Small intestine (tissue), 7 donors: ENCODE results near the gene SLC44A2. TPM values are rescaled to one million over a fixed set of nuclear protein-coding genes. Genes with fewer than 3 reads are reported as not detected.

Experiments used
- DNase-seq, 2 donors: peaks; one replicate each; pipeline versions ENCODE4 v3.0.0 to v3.0.0-alpha.2; 2013
- FAIRE-seq: peaks from 2 replicates; lab custom pipeline; 2012; peaks lifted over from hg19 to GRCh38; lab: Jason Lieb, UNC
- H3K27ac ChIP-seq, 3 donors: one replicate each; pipeline ENCODE4 v1.5.1; 2013; ENCODE audit warnings: low read length in 2 of 3, mild to moderate bottlenecking in 2 of 3, control low read depth in 1 of 3, inconsistent platforms in 1 of 3, low read depth in 1 of 3, moderate library complexity in 1 of 3
- H3K27me3 ChIP-seq, 3 donors: one replicate each; pipeline ENCODE4 v1.6.1; 2013; ENCODE audit warnings: low read length in 3 of 3, inconsistent platforms in 1 of 3; ENCODE audit not compliant: control insufficient read depth in 3 of 3, insufficient read depth in 3 of 3
- H3K36me3 ChIP-seq, 3 donors: one replicate each; pipeline ENCODE4 v1.6.1; 2013; ENCODE audit warnings: low read length in 3 of 3, inconsistent platforms in 1 of 3, low read depth in 1 of 3, mild to moderate bottlenecking in 1 of 3, moderate library complexity in 1 of 3; ENCODE audit not compliant: control insufficient read depth in 3 of 3, insufficient read depth in 2 of 3
- H3K4me1 ChIP-seq, 3 donors: one replicate each; pipeline ENCODE4 v1.6.1; 2013; ENCODE audit warnings: low read length in 2 of 3, inconsistent platforms in 1 of 3, low read depth in 1 of 3, mild to moderate bottlenecking in 1 of 3, moderate library complexity in 1 of 3; ENCODE audit not compliant: control insufficient read depth in 3 of 3, insufficient read depth in 2 of 3
- H3K4me3 ChIP-seq, 3 donors: one replicate each; pipeline ENCODE4 v1.5.1; 2013; ENCODE audit warnings: low read length in 3 of 3, control low read depth in 1 of 3, inconsistent platforms in 1 of 3, low read depth in 1 of 3, mild to moderate bottlenecking in 1 of 3, moderate library complexity in 1 of 3
- H3K9me3 ChIP-seq, 2 donors: one replicate each; pipeline ENCODE4 v1.6.1; 2013; ENCODE audit warnings: low read depth in 1 of 2, low read length in 1 of 2; ENCODE audit not compliant: control insufficient read depth in 2 of 2, insufficient read depth in 1 of 2
- WGBS, 3 donors: extraction: QIAGEN DNeasy Blood & Tissue Kit; methylation state at CpG; one replicate each; pipeline ENCODE4 v1.1.7; 2013; 5-methylcytosine and 5-hydroxymethylcytosine counted together
- polyA plus RNA-seq, 4 donors: library from polyadenylated mRNA; stranded (reverse) in 3 of 4; unstranded in 1 of 4; fragments of 200-250 nt in 3 of 4; fragments of 120-200 nt in 1 of 4; gene quantifications; one replicate each; pipeline versions ENCODE4 v1.2.1 to v1.2.3, GENCODE V29; 2013
- donor health status: healthy with polysubstance abuse.
- donor health status: control.
- donor health status: control.
- donor health status: Bipolar disorder and iron deficiency.
- donor health status: healthy.

The SLC44A2 gene
- polyA plus RNA-seq, 4 donors: 5.7 to 41.6 (median 19.0) TPM

DNA sequence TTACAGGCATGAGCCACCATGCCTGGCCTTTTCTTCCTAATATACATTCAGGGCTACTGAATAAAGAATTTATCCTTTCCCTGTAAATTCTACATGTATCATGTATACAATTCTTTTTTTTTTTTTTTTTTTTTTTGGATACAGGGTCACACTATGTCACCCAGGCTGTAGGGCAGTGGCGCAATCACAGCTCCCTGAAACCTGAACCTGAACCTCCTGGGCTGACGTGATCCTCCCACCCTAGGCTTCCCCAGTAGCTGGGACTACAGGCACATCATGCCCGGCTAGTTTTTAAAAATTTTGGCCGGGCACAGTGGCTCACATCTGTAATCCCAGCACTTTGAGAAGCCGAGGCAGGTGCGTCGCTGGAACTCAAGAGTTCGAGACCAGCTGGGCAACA lies 6.5 kb upstream of the SLC44A2 start:
- H3K36me3 ChIP-seq: peaks cover 0 to 2% (median 0%) of the 10 kb centered on the region in 3 donors
- DNase-seq (no peak), FAIRE-seq (no peak)
- 92 to 95% (median 92%) methylated on average over 8 of the region's 8 CpGs for WGBS, 3 donors
- H3K9me3 ChIP-seq: no peaks in the 10 kb centered on the region
- H3K4me3 ChIP-seq: no peak overlapping the region
- no peaks in the 10 kb centered on the region for H3K27me3 ChIP-seq
- no peaks in the 10 kb centered on the region for H3K4me1 ChIP-seq
- no peak overlapping the region for H3K27ac ChIP-seq

DNA sequence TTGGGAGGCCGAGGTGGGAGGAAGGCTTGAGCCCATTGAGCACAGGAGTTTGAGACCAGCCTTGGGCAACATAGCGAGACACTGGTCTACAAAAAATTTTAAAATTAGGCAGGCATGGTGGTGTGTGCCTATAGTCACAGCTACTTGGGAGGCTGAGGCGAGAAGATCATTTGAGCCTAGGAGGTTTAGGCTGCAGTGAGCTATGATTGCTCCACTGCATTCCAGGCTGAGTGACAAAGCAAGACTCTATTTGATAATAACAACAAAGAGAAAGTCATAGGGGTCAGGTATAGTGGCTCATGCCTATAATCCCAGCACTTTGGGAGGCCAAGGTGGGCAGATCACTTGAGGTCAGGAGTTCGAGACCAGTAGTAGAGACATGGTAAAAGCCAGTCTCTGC lies 4.6 kb upstream of the SLC44A2 start:
- WGBS, 3 donors: 98 to 99% (median 99%) methylated on average over 4 of the region's 4 CpGs
- H3K4me3 ChIP-seq: no peak overlapping the region
- no peak overlapping the region for H3K27ac ChIP-seq
- peaks cover 0 to 2% (median 0%) of the 10 kb centered on the region in 3 donors for H3K36me3 ChIP-seq
- no peaks in the 10 kb centered on the region for H3K27me3 ChIP-seq
- DNase-seq (no peak), FAIRE-seq (no peak)
- peaks cover 2 to 10% (median 4%) of the 10 kb centered on the region in 3 donors for H3K4me1 ChIP-seq
- no peaks in the 10 kb centered on the region for H3K9me3 ChIP-seq

DNA sequence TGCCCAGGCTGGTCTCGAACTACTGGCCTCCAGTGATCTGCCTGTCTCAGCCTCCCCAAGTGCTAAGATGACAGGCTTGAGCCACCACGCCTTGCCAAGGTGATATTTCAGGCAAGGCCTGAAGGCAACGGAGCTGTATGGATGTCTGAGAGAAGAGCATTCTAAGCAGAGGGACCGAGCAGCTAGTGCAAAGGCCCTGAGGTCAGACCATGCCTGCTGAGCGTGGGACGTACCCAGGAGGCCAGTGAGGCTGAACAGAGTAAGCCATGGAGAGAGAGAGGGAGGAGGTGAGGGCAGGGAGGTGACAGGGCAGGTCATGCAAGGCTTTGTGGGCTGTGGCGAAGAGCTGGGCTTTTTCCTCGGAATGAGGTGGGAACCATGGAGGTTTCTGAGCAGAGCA lies 3.4 kb upstream of the SLC44A2 start:
- H3K36me3 ChIP-seq: peaks cover 0 to 2% (median 0%) of the 10 kb centered on the region in 3 donors
- no peaks in the 10 kb centered on the region for H3K27me3 ChIP-seq
- DNase-seq: no peak
- no peak overlapping the region for H3K27ac ChIP-seq
- no peaks in the 10 kb centered on the region for H3K9me3 ChIP-seq
- peaks cover 2 to 13% (median 4%) of the 10 kb centered on the region in 3 donors for H3K4me1 ChIP-seq
- no peak overlapping the region for H3K4me3 ChIP-seq
- WGBS, 3 donors: 95 to 98% (median 97%) methylated on average over 8 of the region's 8 CpGs
- FAIRE-seq: no peak

DNA sequence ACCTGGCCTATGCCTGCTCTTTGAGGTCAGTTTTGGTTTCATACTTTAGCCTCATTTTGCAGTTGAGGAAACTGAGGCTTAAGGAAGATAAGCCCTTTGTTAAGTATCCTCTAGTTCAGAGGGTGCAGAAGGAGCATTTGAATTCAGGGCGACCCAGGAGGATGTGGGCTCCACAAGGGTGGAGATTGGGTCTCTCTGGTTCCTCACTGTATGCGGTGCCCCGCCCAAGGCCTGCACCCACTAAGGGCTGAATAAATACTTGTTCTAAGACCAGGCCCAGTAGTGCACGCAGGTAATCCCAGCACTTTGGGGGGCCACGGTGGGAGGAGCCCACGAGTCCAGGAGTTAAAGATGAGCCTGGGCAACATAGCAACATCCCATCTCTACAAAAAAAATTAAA lies 768 bp upstream of the SLC44A2 start:
- Histone ChIP-seq H3K4me1 (peaks cover 2 to 13% (median 4%) of the 10 kb centered on the region in 3 donors), H3K9me3 (no peaks in the 10 kb centered on the region), H3K27ac (peak overlapping the region in 1 of 3 donors; percentile 19), H3K4me3 (no peak overlapping the region), H3K36me3 (peaks cover 0 to 19% (median 0%) of the 10 kb centered on the region in 3 donors), H3K27me3 (no peaks in the 10 kb centered on the region)
- no peak for FAIRE-seq
- no peak for DNase-seq
- WGBS, 3 donors: 23 to 55% (median 23%) methylated on average over 6 of the region's 6 CpGs

DNA sequence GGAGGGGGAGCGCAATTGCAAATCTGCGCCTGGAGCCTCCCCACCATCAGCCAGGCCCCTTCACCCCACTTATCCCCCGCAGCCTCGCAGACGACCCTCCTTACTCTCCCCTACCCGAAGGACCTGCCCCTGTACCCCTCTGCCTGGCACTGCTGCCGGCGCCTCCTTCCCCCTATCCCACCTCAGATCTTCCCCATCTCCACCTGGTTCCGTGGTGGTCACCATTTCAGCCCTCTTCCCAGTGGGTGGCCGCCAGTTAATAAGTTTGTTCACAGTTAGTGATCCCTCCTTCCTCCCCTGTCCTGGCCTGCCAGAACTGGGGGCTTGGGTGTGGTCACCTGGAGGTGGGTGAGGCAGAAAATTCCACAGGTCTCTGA lies 397 bp downstream of the SLC44A2 start:
- Histone ChIP-seq H3K36me3 (peaks cover 0 to 21% (median 0%) of the 10 kb centered on the region in 3 donors), H3K27me3 (no peaks in the 10 kb centered on the region), H3K4me1 (peaks cover 2 to 13% (median 4%) of the 10 kb centered on the region in 3 donors), H3K9me3 (no peaks in the 10 kb centered on the region), H3K27ac (peak overlapping the region in 2 of 3 donors; percentile 29 to 34), H3K4me3 (peak overlapping the region; percentile 53 to 65 (median 57))
- DNase-seq (no peak), FAIRE-seq (no peak)
- 5 to 45% (median 33%) methylated on average over 5 to 10 of the region's 10 CpGs for WGBS, 3 donors

DNA sequence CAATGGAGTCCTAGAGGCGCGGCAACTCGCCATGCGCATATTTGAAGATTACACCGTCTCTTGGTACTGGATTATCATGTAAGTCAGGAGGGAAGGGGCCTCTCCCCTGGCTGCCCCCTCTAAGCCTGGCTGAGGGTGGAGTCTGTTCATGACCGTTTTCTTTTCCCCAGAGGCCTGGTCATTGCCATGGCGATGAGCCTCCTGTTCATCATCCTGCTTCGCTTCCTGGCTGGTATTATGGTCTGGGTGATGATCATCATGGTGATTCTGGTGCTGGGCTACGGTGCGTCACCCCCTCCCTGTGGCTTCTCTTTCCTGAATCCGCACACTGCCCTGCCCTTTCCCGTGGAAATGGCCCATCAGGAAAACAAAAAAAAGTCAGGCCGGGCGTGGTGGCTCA lies 6.5 kb downstream of the SLC44A2 start:
- Histone ChIP-seq H3K9me3 (no peaks in the 10 kb centered on the region), H3K36me3 (peaks cover 5 to 60% (median 7%) of the 10 kb centered on the region in 3 donors), H3K4me3 (no peak overlapping the region), H3K27ac (no peak overlapping the region), H3K4me1 (no peaks in the 10 kb centered on the region), H3K27me3 (no peaks in the 10 kb centered on the region)
- FAIRE-seq (no peak), DNase-seq (no peak)
- WGBS, 3 donors: 79 to 91% (median 87%) methylated on average over 14 of the region's 14 CpGs

DNA sequence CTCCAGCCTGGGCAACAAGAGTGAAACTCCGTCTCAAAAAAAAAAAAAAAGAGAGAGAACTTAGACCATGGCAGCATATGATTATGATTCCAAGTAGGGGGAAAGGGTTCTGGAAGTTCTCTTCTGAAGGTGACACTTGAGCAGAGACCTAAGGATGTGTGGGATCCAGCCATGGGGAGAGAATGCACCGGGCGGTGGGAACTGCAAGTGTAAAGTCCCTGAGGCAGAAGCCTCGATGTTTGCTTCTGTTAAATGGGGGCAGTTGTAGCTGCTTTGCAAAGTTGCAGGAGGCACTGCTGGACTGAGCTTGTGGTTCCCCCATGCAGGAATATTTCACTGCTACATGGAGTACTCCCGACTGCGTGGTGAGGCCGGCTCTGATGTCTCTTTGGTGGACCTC lies 9.1 kb downstream of the SLC44A2 start:
- H3K4me1 ChIP-seq: no peaks in the 10 kb centered on the region
- H3K9me3 ChIP-seq: no peaks in the 10 kb centered on the region
- FAIRE-seq: no peak
- peaks cover 5 to 68% (median 9%) of the 10 kb centered on the region in 3 donors for H3K36me3 ChIP-seq
- H3K27ac ChIP-seq: no peak overlapping the region
- no peak for DNase-seq
- 94 to 96% (median 94%) methylated on average over 7 of the region's 7 CpGs for WGBS, 3 donors
- no peaks in the 10 kb centered on the region for H3K27me3 ChIP-seq
- no peak overlapping the region for H3K4me3 ChIP-seq

DNA sequence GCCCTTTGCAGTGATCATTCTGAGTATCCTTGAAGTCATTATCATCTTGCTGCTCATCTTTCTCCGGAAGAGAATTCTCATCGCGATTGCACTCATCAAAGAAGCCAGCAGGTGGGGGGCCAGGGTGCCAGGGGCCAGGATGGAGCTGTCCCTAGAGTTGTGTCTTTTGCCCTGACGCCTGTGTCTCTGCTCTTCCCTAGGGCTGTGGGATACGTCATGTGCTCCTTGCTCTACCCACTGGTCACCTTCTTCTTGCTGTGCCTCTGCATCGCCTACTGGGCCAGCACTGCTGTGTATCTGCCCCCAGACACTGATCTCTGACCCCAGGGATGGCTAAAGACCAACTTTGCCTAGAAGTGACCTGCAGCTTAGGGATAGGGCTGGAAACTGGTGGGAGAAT lies 9.6 kb downstream of the SLC44A2 start:
- 92 to 93% (median 92%) methylated on average over 6 of the region's 6 CpGs for WGBS, 3 donors
- no peak for DNase-seq

More for the DNA sequence above, 9.6 kb downstream of the SLC44A2 start:
- FAIRE-seq: no peak
- H3K9me3 ChIP-seq: no peaks in the 10 kb centered on the region
- H3K4me3 ChIP-seq: no peak overlapping the region
- no peaks in the 10 kb centered on the region for H3K27me3 ChIP-seq
- H3K36me3 ChIP-seq: peaks cover 5 to 68% (median 9%) of the 10 kb centered on the region in 3 donors
- peaks cover 0 to under 1% (median 0%) of the 10 kb centered on the region in 3 donors for H3K4me1 ChIP-seq
- no peak overlapping the region for H3K27ac ChIP-seq
